Small intestine (tissue), 7 donors: ENCODE data around the gene OCA2. TPM values are rescaled to one million over a fixed set of nuclear protein-coding genes. Genes with fewer than 3 reads are reported as not detected.

Experiments used
- DNase-seq, 2 donors: peaks; one replicate each; pipeline versions ENCODE4 v3.0.0 to v3.0.0-alpha.2; 2013
- FAIRE-seq: peaks from 2 replicates; lab custom pipeline; 2012; peaks lifted over from hg19 to GRCh38; lab: Jason Lieb, UNC
- H3K27ac ChIP-seq, 3 donors: one replicate each; pipeline ENCODE4 v1.5.1; 2013; ENCODE audit warnings: low read length in 2 of 3, mild to moderate bottlenecking in 2 of 3, control low read depth in 1 of 3, inconsistent platforms in 1 of 3, low read depth in 1 of 3, moderate library complexity in 1 of 3
- H3K27me3 ChIP-seq, 3 donors: one replicate each; pipeline ENCODE4 v1.6.1; 2013; ENCODE audit warnings: low read length in 3 of 3, inconsistent platforms in 1 of 3; ENCODE audit not compliant: control insufficient read depth in 3 of 3, insufficient read depth in 3 of 3
- H3K36me3 ChIP-seq, 3 donors: one replicate each; pipeline ENCODE4 v1.6.1; 2013; ENCODE audit warnings: low read length in 3 of 3, inconsistent platforms in 1 of 3, low read depth in 1 of 3, mild to moderate bottlenecking in 1 of 3, moderate library complexity in 1 of 3; ENCODE audit not compliant: control insufficient read depth in 3 of 3, insufficient read depth in 2 of 3
- H3K4me1 ChIP-seq, 3 donors: one replicate each; pipeline ENCODE4 v1.6.1; 2013; ENCODE audit warnings: low read length in 2 of 3, inconsistent platforms in 1 of 3, low read depth in 1 of 3, mild to moderate bottlenecking in 1 of 3, moderate library complexity in 1 of 3; ENCODE audit not compliant: control insufficient read depth in 3 of 3, insufficient read depth in 2 of 3
- H3K4me3 ChIP-seq, 3 donors: one replicate each; pipeline ENCODE4 v1.5.1; 2013; ENCODE audit warnings: low read length in 3 of 3, control low read depth in 1 of 3, inconsistent platforms in 1 of 3, low read depth in 1 of 3, mild to moderate bottlenecking in 1 of 3, moderate library complexity in 1 of 3
- H3K9me3 ChIP-seq, 2 donors: one replicate each; pipeline ENCODE4 v1.6.1; 2013; ENCODE audit warnings: low read depth in 1 of 2, low read length in 1 of 2; ENCODE audit not compliant: control insufficient read depth in 2 of 2, insufficient read depth in 1 of 2
- WGBS, 3 donors: extraction: QIAGEN DNeasy Blood & Tissue Kit; methylation state at CpG; one replicate each; pipeline ENCODE4 v1.1.7; 2013; 5-methylcytosine and 5-hydroxymethylcytosine counted together
- polyA plus RNA-seq, 4 donors: library from polyadenylated mRNA; stranded (reverse) in 3 of 4; unstranded in 1 of 4; fragments of 200-250 nt in 3 of 4; fragments of 120-200 nt in 1 of 4; gene quantifications; one replicate each; pipeline versions ENCODE4 v1.2.1 to v1.2.3, GENCODE V29; 2013
- donor health status: healthy with polysubstance abuse.
- donor health status: control.
- donor health status: control.
- donor health status: Bipolar disorder and iron deficiency.
- donor health status: healthy.

Gene OCA2
- polyA plus RNA-seq, 4 donors = 0.07 to 5.9 TPM; not detected in 2

DNA sequence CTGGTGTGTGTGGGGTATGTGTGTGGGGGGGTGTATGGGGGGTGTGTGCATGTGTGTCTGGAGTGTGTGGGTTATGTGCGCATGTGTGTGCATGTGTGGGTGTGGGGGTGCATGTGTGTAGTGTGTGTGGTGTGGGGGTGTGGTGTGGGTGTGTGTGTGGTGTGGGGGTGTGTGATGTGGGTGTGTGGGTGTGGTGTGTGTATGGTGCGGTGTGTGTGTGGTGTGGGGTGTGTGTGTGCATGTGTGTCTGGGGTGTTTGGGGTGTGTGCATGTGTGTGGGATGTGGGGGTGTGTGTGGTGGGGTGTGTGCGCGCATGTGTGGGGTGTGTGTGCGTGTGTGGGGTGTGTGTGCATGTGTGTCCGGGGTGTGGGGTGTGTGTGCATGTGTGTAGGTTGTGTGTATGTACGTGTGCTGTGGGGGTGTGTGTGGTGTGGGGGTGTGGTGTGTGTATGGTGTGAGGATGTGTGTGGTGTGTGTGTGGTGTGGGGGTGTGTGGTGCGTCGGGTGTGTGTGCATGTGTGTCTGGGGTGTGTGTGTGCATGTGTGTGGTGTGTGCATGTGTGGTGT lies 6.2 kb upstream of the OCA2 start:
- Histone ChIP-seq H3K4me1 (peaks cover 0 to 4% (median 0%) of the 10 kb centered on the region in 3 donors), H3K27ac (no peak overlapping the region), H3K36me3 (no peaks in the 10 kb centered on the region), H3K4me3 (no peak overlapping the region), H3K27me3 (peaks cover 0 to 30% (median 24%) of the 10 kb centered on the region in 3 donors), H3K9me3 (no peaks in the 10 kb centered on the region)
- no peak for FAIRE-seq
- WGBS, 3 donors = 92 to 96% (median 95%) methylated on average over 9 of the region's 9 CpGs
- no peak for DNase-seq

DNA sequence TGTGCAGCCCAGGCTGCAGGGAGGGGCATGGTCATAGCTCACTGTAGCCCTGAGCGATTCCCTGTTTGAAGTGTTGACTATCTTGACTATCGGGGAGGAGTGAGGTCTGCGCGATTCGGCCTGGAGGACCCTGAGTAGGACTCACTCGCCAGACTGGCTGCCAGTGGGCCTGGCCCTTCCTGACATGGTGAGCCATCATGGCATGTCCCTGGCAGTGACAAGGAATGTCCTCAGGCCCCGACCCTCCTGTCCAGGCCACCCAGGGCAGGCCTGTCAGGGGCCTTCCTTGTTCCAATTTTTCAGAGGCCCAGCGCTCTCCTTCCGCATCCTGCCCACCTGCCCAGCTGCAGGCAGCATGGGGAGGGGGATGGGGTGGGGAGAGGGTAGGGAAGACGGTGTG lies 5.2 kb upstream of the OCA2 start:
- Histone ChIP-seq H3K36me3 (no peaks in the 10 kb centered on the region), H3K4me1 (peaks cover 0 to 4% (median 4%) of the 10 kb centered on the region in 3 donors), H3K4me3 (no peak overlapping the region), H3K27ac (no peak overlapping the region), H3K9me3 (no peaks in the 10 kb centered on the region), H3K27me3 (peaks cover 0 to 31% (median 28%) of the 10 kb centered on the region in 3 donors)
- FAIRE-seq (no peak), DNase-seq (no peak)
- 91 to 96% (median 94%) methylated on average over 10 of the region's 10 CpGs for WGBS, 3 donors

DNA sequence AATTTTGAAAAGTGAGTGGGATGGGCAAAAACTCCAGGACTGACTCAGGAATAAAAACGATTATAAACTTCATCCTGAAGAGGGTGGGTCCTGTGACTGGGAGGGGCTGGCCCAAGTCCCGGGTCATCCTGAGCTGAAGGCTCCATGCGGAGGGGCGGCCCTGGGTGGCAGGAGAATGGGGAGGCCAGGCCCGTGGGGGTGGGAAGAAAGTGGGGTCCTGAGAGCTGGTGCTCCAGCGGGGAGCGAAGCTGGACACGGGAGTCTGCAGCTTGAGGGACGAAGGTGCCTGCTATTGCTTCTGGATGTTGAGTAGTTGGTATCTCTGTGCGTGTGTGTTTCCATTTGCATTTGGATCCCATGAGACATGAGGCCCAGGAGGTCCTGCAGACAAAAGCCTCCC lies 4.7 kb upstream of the OCA2 start:
- H3K4me3 ChIP-seq = no peak overlapping the region
- WGBS, 3 donors = 79 to 90% (median 84%) methylated on average over 10 of the region's 10 CpGs
- no peaks in the 10 kb centered on the region for H3K36me3 ChIP-seq
- H3K27ac ChIP-seq = no peak overlapping the region
- FAIRE-seq (no peak), DNase-seq (no peak)
- H3K4me1 ChIP-seq = peaks cover 0 to 7% (median 4%) of the 10 kb centered on the region in 3 donors
- peaks cover 0 to 32% (median 28%) of the 10 kb centered on the region in 3 donors for H3K27me3 ChIP-seq
- no peaks in the 10 kb centered on the region for H3K9me3 ChIP-seq

DNA sequence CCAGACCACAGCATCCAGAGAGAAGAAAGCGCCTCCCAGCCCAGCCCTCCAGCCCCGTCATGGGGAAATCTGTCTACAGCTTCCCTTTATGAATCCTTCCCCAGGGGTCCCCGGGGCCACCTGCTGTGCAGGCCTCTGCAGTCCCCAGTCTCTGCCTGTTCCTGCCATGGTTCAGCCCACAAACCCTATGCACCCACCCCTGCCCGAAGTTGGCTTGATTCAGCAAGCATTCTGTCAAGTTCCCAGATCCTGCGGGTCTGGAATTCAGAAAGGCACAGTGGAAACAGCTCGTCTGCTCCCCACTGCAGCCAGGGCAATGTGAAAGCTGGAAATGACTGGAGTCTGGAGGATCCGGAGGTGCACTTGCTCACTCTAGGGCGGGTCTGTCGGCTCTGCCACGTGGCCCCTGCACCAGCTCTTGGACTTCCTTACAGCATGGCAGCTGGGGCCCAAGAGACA lies 2.9 kb upstream of the OCA2 start:
- FAIRE-seq = no peak
- H3K9me3 ChIP-seq = no peaks in the 10 kb centered on the region
- H3K27me3 ChIP-seq = peaks cover under 1 to 40% (median 33%) of the 10 kb centered on the region in 3 donors
- no peak for DNase-seq
- 79 to 85% (median 79%) methylated on average over 10 of the region's 10 CpGs for WGBS, 3 donors
- no peak overlapping the region for H3K4me3 ChIP-seq
- H3K4me1 ChIP-seq = peaks cover 0 to 13% (median 3%) of the 10 kb centered on the region in 3 donors
- no peak overlapping the region for H3K27ac ChIP-seq
- H3K36me3 ChIP-seq = no peaks in the 10 kb centered on the region

DNA sequence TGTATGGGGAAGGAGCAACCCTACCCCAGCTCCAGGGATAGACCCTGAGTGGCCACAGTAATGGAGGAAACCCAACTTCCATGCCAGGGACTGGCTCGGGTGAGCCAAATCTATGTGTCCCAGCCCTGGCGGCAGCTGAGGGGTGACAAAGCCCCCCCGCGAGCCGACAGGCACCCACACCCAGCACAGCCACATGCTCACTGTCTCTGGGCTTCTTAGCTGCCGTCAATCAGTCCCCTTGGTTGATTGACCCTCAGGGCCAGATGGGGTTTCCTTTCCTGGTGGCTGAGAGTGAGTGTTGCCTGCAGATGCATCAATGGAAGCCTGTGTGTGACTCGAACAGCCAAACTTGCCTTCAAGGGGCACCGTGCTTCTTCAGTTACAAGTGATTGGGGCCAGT lies 2.1 kb upstream of the OCA2 start:
- peaks cover 0 to 16% (median 0%) of the 10 kb centered on the region in 3 donors for H3K4me1 ChIP-seq
- H3K27me3 ChIP-seq = peaks cover 4 to 42% (median 34%) of the 10 kb centered on the region in 3 donors
- H3K36me3 ChIP-seq = no peaks in the 10 kb centered on the region
- DNase-seq (no peak), FAIRE-seq (no peak)
- 73 to 89% (median 79%) methylated on average over 7 to 8 of the region's 8 CpGs for WGBS, 3 donors
- H3K4me3 ChIP-seq = no peak overlapping the region
- H3K27ac ChIP-seq = no peak overlapping the region
- no peaks in the 10 kb centered on the region for H3K9me3 ChIP-seq

DNA sequence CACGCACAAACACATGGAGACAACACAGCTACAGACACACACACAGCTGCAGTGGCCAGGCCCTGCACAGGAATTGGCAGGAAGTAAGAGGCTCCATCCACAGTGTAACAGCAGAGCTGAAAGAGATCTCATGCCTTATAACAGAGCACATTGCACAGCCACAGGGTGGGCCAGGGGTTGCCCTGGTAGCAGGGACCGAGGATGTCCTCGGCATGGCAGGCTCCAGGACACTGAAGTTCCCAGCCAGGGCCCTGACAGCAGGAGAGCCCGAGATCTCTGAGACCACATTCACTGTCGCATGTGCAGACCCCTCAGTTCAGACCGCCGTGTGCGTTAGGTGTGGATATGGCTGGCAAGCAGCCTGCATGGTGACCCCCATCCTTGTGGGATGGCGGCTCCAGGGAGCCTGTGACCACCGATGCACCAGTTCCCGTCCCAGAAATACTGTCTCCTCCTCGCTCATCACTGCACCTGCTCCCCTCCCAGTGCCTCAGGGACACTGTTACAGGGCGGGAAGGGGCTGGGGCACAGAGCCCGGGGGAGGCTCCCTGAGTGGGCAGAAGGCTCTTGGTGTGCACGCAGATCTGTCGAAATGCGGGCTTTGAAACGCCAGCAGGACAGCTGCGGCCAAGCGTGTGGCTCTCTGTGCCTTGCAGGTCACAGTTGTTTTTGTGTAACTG lies 1.5 kb upstream of the OCA2 start:
- no peak for FAIRE-seq
- 91 to 93% (median 92%) methylated on average over 19 to 20 of the region's 20 CpGs for WGBS, 3 donors
- DNase-seq = no peak
- Histone ChIP-seq H3K36me3 (no peaks in the 10 kb centered on the region), H3K4me1 (peaks cover 0 to 20% (median 0%) of the 10 kb centered on the region in 3 donors), H3K27me3 (peaks cover 4 to 39% (median 28%) of the 10 kb centered on the region in 3 donors), H3K4me3 (no peak overlapping the region), H3K27ac (no peak overlapping the region), H3K9me3 (no peaks in the 10 kb centered on the region)

DNA sequence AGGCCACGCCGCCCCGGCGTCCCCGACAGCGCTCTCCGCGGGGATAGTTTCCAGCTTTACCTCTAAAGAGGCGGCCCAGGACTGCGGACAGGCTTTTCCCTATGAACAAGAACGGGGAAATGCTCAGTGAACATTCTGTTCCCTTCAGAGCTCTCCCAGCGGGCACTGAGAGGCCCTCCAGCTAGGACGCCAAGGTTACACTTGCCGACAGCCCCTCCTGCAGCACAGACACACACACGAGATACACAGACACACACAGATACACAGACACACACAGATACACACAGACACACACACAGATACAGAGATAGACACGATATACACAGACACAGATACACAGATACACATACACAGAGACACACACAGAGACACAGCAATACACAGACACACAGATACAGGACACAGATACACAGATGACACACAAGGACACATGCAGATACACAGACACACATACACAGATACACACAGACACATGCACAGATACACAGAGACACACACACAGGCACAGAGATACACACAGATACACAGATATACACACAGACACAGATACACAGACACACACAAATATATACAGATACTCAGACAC lies 533 bp upstream of the OCA2 start:
- H3K9me3 ChIP-seq = no peaks in the 10 kb centered on the region
- no peak for DNase-seq
- H3K27me3 ChIP-seq = peaks cover 4 to 39% (median 20%) of the 10 kb centered on the region in 3 donors
- peaks cover 0 to 21% (median 0%) of the 10 kb centered on the region in 3 donors for H3K4me1 ChIP-seq
- FAIRE-seq = no peak
- H3K27ac ChIP-seq = no peak overlapping the region
- H3K4me3 ChIP-seq = peak overlapping the region in 2 of 3 donors; percentile 29 to 44
- WGBS, 3 donors = 16 to 21% (median 16%) methylated on average over 16 of the region's 16 CpGs
- H3K36me3 ChIP-seq = no peaks in the 10 kb centered on the region

DNA sequence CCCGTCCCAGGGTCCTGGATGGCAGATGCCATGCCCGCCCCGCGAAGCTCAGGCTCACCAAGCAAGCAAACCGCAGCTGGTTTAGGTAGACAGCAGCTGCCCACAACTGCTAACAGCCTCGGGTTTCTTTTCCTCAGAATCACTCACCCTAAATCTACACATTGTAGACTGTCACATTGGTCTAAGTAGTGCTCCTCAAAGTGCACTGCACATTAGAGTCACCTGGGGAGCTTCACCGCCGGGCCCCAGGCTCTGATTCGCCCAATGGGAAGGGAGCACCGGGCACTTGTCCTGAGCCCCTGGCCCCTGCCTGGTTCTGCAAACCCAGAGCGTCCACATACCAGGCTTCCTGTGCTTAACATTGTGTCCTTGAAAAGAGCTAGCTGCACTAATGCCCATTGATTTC lies 752 bp downstream of the OCA2 start:
- WGBS, 3 donors = 55 to 66% (median 63%) methylated on average over 11 of the region's 11 CpGs
- peaks cover 4 to 46% (median 19%) of the 10 kb centered on the region in 3 donors for H3K27me3 ChIP-seq
- DNase-seq = peak in 1 of 2 donors; percentile 14
- FAIRE-seq = no peak
- no peaks in the 10 kb centered on the region for H3K36me3 ChIP-seq
- no peaks in the 10 kb centered on the region for H3K9me3 ChIP-seq
- H3K4me1 ChIP-seq = peaks cover 0 to 21% (median 0%) of the 10 kb centered on the region in 3 donors
- H3K4me3 ChIP-seq = no peak overlapping the region
- H3K27ac ChIP-seq = no peak overlapping the region
